Measurements from ENCODE around the gene TTC28.

TTC28 gene

GRCh38 chr22:27947448-27947847 is 732.2 kb downstream of the TTC28 start:
- no peak for ATAC-seq

- ATAC-seq: no peak
These were observed 738.5 kb downstream of the TTC28 start for GRCh38 chr22:27941143-27941542.

- no peak for ATAC-seq
These were observed 742.2 kb downstream of the TTC28 start for GRCh38 chr22:27937453-27937852.

GRCh38 chr22:27935897-27936296 is 743.7 kb downstream of the TTC28 start:
- no peak for ATAC-seq

GRCh38 chr22:27934069-27934468 is 745.6 kb downstream of the TTC28 start:
- no peak for ATAC-seq

- no peak for ATAC-seq
These were observed 746.3 kb downstream of the TTC28 start for GRCh38 chr22:27933186-27933983.

GRCh38 chr22:27930331-27931060 is 749.1 kb downstream of the TTC28 start:
- ATAC-seq: no peak

Data from activated CD4-positive, CD25-positive, alpha-beta regulatory T cell treated with anti-CD3 and anti-CD28 coated beads, Interleukin-2, amount 50 U/mL, for 24 hours (primary cell).